HepG2 (cell line): ENCODE data around the gene STPG4. TPM values are rescaled to one million over a fixed set of nuclear protein-coding genes. Genes with fewer than 3 reads are reported as not detected.

Source experiments
- CCAR2 ChIP-seq: fragments of 200-400 bp; formaldehyde crosslinking; optimal IDR thresholded peaks from 2 replicates; pipeline ENCODE3; 2018; ENCODE audit warnings: low read depth, mild to moderate bottlenecking, low read length, moderate library complexity
- ETV6 ChIP-seq: sonication (generic); formaldehyde crosslinking; conservative IDR thresholded peaks from 2 replicates; pipeline ENCODE4 v1.4.0; 2020; ENCODE audit warnings: missing genetic modification reagents
- FOSL2 ChIP-seq: sonication (generic); formaldehyde crosslinking; IDR thresholded peaks from 2 replicates; pipeline ENCODE4 v1.4.0; 2020; ENCODE audit warnings: missing genetic modification reagents
- GATAD1 ChIP-seq: IDR thresholded peaks from 2 replicates; pipeline ENCODE4 v1.6.1; 2016; ENCODE audit warnings: missing genetic modification reagents, missing compliant biosample characterization
- GRHL1 ChIP-seq: sonication (generic); formaldehyde crosslinking; conservative IDR thresholded peaks from 2 replicates; pipeline ENCODE4 v1.8.0; 2022; ENCODE audit warnings: missing genetic modification reagents
- HMG20B ChIP-seq: conservative IDR thresholded peaks from 2 replicates; pipeline ENCODE4 v1.6.1; 2016; ENCODE audit warnings: missing genetic modification reagents, missing compliant biosample characterization
- HNRNPL ChIP-seq: fragments of 200-400 bp; formaldehyde crosslinking; IDR thresholded peaks from 2 replicates; pipeline ENCODE4 v1.6.1; 2017; ENCODE audit warnings: mild to moderate bottlenecking, low read depth, low read length
- JUNB ChIP-seq: sonication (generic); formaldehyde crosslinking; IDR thresholded peaks from 2 replicates; pipeline ENCODE4 v1.8.0; 2022; ENCODE audit warnings: missing genetic modification reagents, mild to moderate bottlenecking, borderline replicate concordance
- KLF15 ChIP-seq: sonication (generic); formaldehyde crosslinking; IDR thresholded peaks from 2 replicates; pipeline ENCODE4 v1.8.1; 2023; ENCODE audit warnings: borderline replicate concordance, mild to moderate bottlenecking, inconsistent platforms, missing genetic modification reagents, mixed read lengths
- MLX ChIP-seq: IDR thresholded peaks from 2 replicates; pipeline ENCODE4 v1.6.1; 2016
- POGK ChIP-seq: sonication (generic); formaldehyde crosslinking; conservative IDR thresholded peaks from 2 replicates; pipeline ENCODE4 v1.8.0; 2022; ENCODE audit warnings: mild to moderate bottlenecking, moderate library complexity, missing genetic modification reagents
- PRMT3 ChIP-seq: sonication (generic); formaldehyde crosslinking; IDR thresholded peaks from 2 replicates; pipeline ENCODE4 v1.8.1; 2022; ENCODE audit warnings: low read depth, mild to moderate bottlenecking, moderate library complexity, missing genetic modification reagents, borderline replicate concordance
- SP1 ChIP-seq, 2 experiments: fragments of 450-650 bp in 1 of 2; sonication (generic) in 1 of 2; formaldehyde crosslinking in 1 of 2; IDR thresholded peaks; 2 replicates each; pipeline versions ENCODE4 v1.4.0 to v1.6.1; 2016 to 2020; ENCODE audit warnings: missing genetic modification reagents in 1 of 2
- SYNCRIP ChIP-seq: fragments of 200-400 bp; formaldehyde crosslinking; IDR thresholded peaks from 2 replicates; pipeline ENCODE4 v1.6.1; 2018; ENCODE audit warnings: mild to moderate bottlenecking, low read depth, low read length; ENCODE audit not compliant: insufficient read depth
- TIGD3 ChIP-seq: sonication (generic); formaldehyde crosslinking; IDR thresholded peaks from 2 replicates; pipeline ENCODE4 v1.5.1; 2020; ENCODE audit warnings: mild to moderate bottlenecking, missing genetic modification reagents, borderline replicate concordance
- ZEB1 ChIP-seq: IDR thresholded peaks from 2 replicates; pipeline ENCODE4 v1.6.1; 2012; ENCODE audit warnings: mild to moderate bottlenecking, low read depth, inconsistent platforms; ENCODE audit not compliant: insufficient replicate concordance
- ZFP91 ChIP-seq: sonication (generic); formaldehyde crosslinking; IDR thresholded peaks from 2 replicates; pipeline ENCODE4 v1.9.0; 2022; ENCODE audit warnings: missing genetic modification reagents, mild to moderate bottlenecking, borderline replicate concordance
- ZNF329 ChIP-seq: sonication (generic); formaldehyde crosslinking; IDR thresholded peaks from 2 replicates; pipeline ENCODE4 v1.9.0; 2021; ENCODE audit warnings: low read depth, mild to moderate bottlenecking, missing genetic modification reagents
- ZNF34 ChIP-seq: sonication (generic); formaldehyde crosslinking; IDR thresholded peaks from 2 replicates; pipeline ENCODE4 v1.4.0; 2020; ENCODE audit warnings: mild to moderate bottlenecking, missing genetic modification reagents, borderline replicate concordance
- ZNF672 ChIP-seq: sonication (generic); formaldehyde crosslinking; IDR thresholded peaks from 2 replicates; pipeline ENCODE4 v1.8.1; 2022; ENCODE audit warnings: missing genetic modification reagents
- ZSCAN9 ChIP-seq: IDR thresholded peaks from 2 replicates; pipeline ENCODE4 v1.6.1; 2016; ENCODE audit warnings: borderline replicate concordance
- polyA plus RNA-seq, 8 experiments: library from polyadenylated mRNA; depleted of rRNA in 3 of 8; stranded (reverse) in 7 of 8; unstranded in 1 of 8; fragments of >200 nt; fragmentation: Illumina TruSeq in 4 of 8; extraction: Trizol in 4 of 8; gene quantifications; 2 replicates each; pipeline versions ENCODE4 v1.2.1 to v1.2.3, GENCODE V29; 2011 to 2016; ENCODE audit warnings: low read depth in 4 of 8, missing spikeins in 1 of 8, mixed read lengths in 1 of 8; ENCODE audit not compliant: insufficient read depth in 1 of 8
- total RNA-seq, 5 experiments: library from RNA; depleted of rRNA; stranded (reverse); fragments of >200 nt; fragmentation: Illumina TruSeq; extraction: Trizol; gene quantifications; 2 replicates each; pipeline ENCODE4 v1.2.3, GENCODE V29; 2016; ENCODE audit warnings: low read depth in 1 of 5

Gene STPG4
- total and polyA plus RNA-seq, 2 of the 13 experiments (the other 11 are each of a cell fraction or from before 2014, with no cell fraction given) = 0.11 to 0.15 TPM

GRCh38 chr2:47078541-47079482, 76.3 kb downstream of the STPG4 start (continued):
- TF ChIP-seq ZNF672 (CRISPR knock-in tag) (no peak), GATAD1 (peak; percentile 66), CCAR2 (peak; percentile 74), HMG20B (peak; percentile 91), FOSL2 (CRISPR knock-in tag) (peak; percentile 83), PRMT3 (CRISPR knock-in tag) (0 out of 2 replicates have a peak, but pooled peaks have one; percentile 41), JUNB (CRISPR knock-in tag) (no peak; the same call in 1 of the 2 replicates), ZEB1 (no peak), POGK (CRISPR knock-in tag) (no peak; the same call in 1 of the 2 replicates), MLX (CRISPR knock-in tag) (peak; percentile 80), SP1 (IDR thresholded peaks at IDR 0.05) (no peak), SP1 (CRISPR knock-in tag; IDR thresholded peaks at IDR 0.05) (peak; percentile 47; the same call in 1 of the 2 replicates), HNRNPL (peak; percentile 89; the same call in 1 of the 2 replicates), ZNF34 (CRISPR knock-in tag) (no peak), ZFP91 (CRISPR knock-in tag) (peak; percentile 44), SYNCRIP (no peak), GRHL1 (CRISPR knock-in tag) (no peak), KLF15 (CRISPR knock-in tag) (no peak), ZNF329 (CRISPR knock-in tag) (no peak), ETV6 (no peak; the same call in 1 of the 2 replicates), ZSCAN9 (peak; percentile 98; the same call in 1 of the 2 replicates), TIGD3 (CRISPR knock-in tag) (no peak)
